ENCODE data around the gene LSAMP.

- TF ChIP-seq, protein P1, sequence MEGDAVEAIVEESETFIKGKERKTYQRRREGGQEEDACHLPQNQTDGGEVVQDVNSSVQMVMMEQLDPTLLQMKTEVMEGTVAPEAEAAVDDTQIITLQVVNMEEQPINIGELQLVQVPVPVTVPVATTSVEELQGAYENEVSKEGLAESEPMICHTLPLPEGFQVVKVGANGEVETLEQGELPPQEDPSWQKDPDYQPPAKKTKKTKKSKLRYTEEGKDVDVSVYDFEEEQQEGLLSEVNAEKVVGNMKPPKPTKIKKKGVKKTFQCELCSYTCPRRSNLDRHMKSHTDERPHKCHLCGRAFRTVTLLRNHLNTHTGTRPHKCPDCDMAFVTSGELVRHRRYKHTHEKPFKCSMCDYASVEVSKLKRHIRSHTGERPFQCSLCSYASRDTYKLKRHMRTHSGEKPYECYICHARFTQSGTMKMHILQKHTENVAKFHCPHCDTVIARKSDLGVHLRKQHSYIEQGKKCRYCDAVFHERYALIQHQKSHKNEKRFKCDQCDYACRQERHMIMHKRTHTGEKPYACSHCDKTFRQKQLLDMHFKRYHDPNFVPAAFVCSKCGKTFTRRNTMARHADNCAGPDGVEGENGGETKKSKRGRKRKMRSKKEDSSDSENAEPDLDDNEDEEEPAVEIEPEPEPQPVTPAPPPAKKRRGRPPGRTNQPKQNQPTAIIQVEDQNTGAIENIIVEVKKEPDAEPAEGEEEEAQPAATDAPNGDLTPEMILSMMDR (conservative IDR thresholded peaks at IDR 0.05; ENCODE audit: low read length) = no peak
- TF ChIP-seq EZH2phosphoT487 (IDR thresholded peaks at IDR 0.05; ENCODE audit: borderline replicate concordance) = no peak
Observed at GRCh38 chr3:116029266-116029665, 416.0 kb downstream of the LSAMP start.
